ENCODE data around the gene SYT14.

DNA sequence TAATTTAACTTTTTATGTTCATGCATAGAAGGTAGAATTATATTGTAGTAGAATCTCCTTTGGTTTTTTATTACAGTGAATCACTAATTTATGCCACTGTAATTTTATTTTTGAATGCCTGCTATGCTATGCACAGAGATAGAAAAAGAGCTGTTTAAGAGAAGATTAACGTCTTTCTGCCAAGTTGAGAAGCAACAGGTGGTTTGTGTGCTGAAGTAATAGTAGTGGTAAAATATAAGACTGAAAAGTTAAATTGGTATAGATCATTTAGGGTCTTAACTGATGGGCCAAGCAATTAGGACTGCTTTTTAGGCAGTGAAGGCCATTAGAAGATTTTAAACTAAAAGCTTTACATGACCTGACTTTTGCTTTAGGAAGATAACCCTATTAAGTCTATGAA is 115.1 kb downstream of the SYT14 start:
- no peak for TF ChIP-seq EZH2 (IDR thresholded peaks at IDR 0.05; ENCODE audit: insufficient read depth, poor library complexity, severe bottlenecking)
- no peak for TF ChIP-seq EZH2phosphoT487 (IDR thresholded peaks at IDR 0.05; ENCODE audit: insufficient read depth, low read depth)

Data from GM23248 (cell line).